DOHH2 (cell line): ENCODE data around the gene EGFL8.

Experiments used
- CTCF ChIP-seq: fragments of 200-600 bp; sonication (generic); IDR thresholded peaks from one replicate; pipeline ENCODE4 v1.5.1; 2014; ENCODE audit warnings: antibody characterized with exemption, mild to moderate bottlenecking, low read depth, low read length; ENCODE audit not compliant: poor library complexity, severe bottlenecking
- EZH2phosphoT487 ChIP-seq: fragments of 200-600 bp; sonication (generic); IDR thresholded peaks from 2 replicates; pipeline ENCODE4 v1.6.1; 2017; ENCODE audit warnings: borderline replicate concordance, mild to moderate bottlenecking, antibody characterized with exemption, low read length, moderate library complexity, mixed read lengths

DNA sequence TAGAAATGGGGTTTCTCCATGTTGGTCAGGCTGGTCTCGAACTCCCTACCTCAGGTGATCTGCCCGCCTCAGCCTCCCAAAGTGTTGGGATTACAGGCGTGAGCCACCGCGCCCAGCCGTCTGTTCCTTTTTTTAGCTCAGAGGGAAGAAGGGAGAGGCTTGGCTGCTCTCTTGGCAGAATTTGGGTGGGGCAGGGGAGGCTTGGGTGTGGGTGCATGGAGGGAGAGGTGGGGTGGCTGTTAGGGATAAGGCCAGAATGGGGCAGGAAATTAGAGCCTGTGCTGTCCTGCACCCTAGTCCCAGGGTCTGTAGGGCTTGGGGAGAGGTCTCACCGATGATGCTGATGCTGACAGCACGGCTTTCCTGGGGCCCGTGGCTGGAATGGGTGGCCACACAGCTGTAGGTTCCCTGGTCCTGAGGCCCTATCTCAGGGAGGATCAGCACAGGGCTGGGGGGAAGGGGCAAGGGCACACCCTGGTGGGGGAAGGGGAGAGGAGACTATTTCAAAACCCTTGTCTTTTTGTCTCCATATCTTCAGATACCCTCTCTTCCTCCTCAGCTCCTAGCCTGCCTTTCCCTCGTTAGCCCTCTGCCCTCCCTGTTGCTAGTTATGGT, 17.6 kb downstream of the EGFL8 start:
- TF ChIP-seq CTCF (no peak), EZH2phosphoT487 (no peak)
